Right lobe of liver (tissue), 4 donors: Measurements from ENCODE around the gene RABGAP1.

Experiments
- POLR2A ChIP-seq: fragments of 450-650 bp; IDR thresholded peaks from one replicate; pipeline ENCODE4 v1.6.1; 2017; ENCODE audit warnings: antibody characterized with exemption, mild to moderate bottlenecking
- TF ChIP-seq, protein P1 (sequence below), 4 donors: fragments of 200-600 bp in 3 of 4; fragments of 450-650 bp in 1 of 4; IDR thresholded peaks; one replicate each; pipeline versions ENCODE4 v1.5.1 to v1.8.0; 2016 to 2022; ENCODE audit warnings: antibody characterized with exemption in 4 of 4, mild to moderate bottlenecking in 2 of 4
- donor health status: DM: no; HTN: no; CAD: no.
- donor health status: DM: no; HTN: no; CAD: no.
- donor health status: DM: no; HTN: yes; CAD: no.

DNA sequence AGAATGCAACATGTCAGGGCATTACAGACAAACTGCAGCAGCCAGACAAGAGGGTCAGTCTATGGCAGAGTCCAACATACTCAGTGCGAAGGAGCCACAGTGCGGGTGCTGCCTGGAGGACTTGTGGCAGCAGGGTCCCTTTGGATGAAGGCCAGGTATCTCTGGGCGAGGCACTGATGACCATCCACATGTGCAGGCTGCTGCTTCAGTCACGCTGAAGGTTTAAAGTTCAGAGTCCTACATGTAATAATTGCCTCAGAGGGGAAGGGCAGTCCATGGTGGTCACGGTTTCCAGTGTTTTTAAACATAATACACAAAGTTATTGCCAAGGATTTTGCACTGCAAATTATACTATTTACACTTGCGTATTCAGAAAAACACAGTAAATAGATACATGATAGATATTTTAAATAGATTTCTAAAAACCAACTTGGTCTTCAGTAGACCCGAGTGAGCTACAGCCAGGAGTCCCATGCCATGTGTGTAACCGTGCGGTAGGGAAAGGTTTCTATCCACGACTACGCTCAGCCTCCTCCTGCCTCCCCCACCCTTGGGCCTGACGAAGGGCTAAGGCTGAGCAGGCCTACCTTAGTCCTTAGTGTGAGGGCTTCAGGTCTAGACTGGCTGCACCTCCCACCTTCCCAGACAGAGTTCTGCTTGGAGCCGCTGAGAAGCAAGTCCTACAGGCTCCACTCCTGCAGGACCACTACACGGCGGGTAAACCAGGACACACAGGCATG lies 168.9 kb downstream of the RABGAP1 start:
- TF ChIP-seq, protein P1, sequence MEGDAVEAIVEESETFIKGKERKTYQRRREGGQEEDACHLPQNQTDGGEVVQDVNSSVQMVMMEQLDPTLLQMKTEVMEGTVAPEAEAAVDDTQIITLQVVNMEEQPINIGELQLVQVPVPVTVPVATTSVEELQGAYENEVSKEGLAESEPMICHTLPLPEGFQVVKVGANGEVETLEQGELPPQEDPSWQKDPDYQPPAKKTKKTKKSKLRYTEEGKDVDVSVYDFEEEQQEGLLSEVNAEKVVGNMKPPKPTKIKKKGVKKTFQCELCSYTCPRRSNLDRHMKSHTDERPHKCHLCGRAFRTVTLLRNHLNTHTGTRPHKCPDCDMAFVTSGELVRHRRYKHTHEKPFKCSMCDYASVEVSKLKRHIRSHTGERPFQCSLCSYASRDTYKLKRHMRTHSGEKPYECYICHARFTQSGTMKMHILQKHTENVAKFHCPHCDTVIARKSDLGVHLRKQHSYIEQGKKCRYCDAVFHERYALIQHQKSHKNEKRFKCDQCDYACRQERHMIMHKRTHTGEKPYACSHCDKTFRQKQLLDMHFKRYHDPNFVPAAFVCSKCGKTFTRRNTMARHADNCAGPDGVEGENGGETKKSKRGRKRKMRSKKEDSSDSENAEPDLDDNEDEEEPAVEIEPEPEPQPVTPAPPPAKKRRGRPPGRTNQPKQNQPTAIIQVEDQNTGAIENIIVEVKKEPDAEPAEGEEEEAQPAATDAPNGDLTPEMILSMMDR (IDR thresholded peaks at IDR 0.05): no peak
- TF ChIP-seq POLR2A: no peak
